HepG2 (cell line): ENCODE data around the gene LMOD1. TPM values are rescaled to one million over a fixed set of nuclear protein-coding genes. Genes with fewer than 3 reads are reported as not detected.
A peak's percentile ranks its signal among the peaks of the same experiment; 100 is the strongest.

Experiments used
- AGO2 ChIP-seq: fragments of 200-400 bp; formaldehyde crosslinking; optimal IDR thresholded peaks from 2 replicates; pipeline ENCODE3; 2017; ENCODE audit warnings: mild to moderate bottlenecking, low read depth, low read length, moderate library complexity
- AHDC1 ChIP-seq: sonication (generic); formaldehyde crosslinking; IDR thresholded peaks from 2 replicates; pipeline ENCODE4 v1.5.1; 2020; ENCODE audit warnings: mild to moderate bottlenecking, missing genetic modification reagents, borderline replicate concordance
- CBFB ChIP-seq: sonication (generic); formaldehyde crosslinking; IDR thresholded peaks from 2 replicates; pipeline ENCODE4 v1.4.0; 2020; ENCODE audit warnings: missing genetic modification reagents
- CHD4 ChIP-seq: fragments of 200-600 bp; sonication (generic); IDR thresholded peaks from 2 replicates; pipeline ENCODE4 v1.7.0; 2017; ENCODE audit warnings: mild to moderate bottlenecking, low read length, borderline replicate concordance
- ESRRA ChIP-seq: sonication (generic); formaldehyde crosslinking; IDR thresholded peaks from 2 replicates; pipeline ENCODE4 v1.5.1; 2020; ENCODE audit warnings: mild to moderate bottlenecking, low read depth, missing genetic modification reagents
- GATA4 ChIP-seq: sonication (generic); IDR thresholded peaks from 2 replicates; pipeline ENCODE4 v1.6.1; 2016; ENCODE audit warnings: antibody characterized with exemption, low read depth, borderline replicate concordance
- LCORL ChIP-seq, 2 experiments: fragments of 450-650 bp in 1 of 2; sonication (generic) in 1 of 2; formaldehyde crosslinking in 1 of 2; IDR thresholded peaks; 2 replicates each; pipeline versions ENCODE4 v1.5.0 to v1.6.1; 2017 to 2020; ENCODE audit warnings: antibody characterized with exemption in 1 of 2, missing genetic modification reagents in 1 of 2
- NONO ChIP-seq, 2 experiments: fragments of 450-650 bp in 1 of 2; sonication (generic) in 1 of 2; formaldehyde crosslinking in 1 of 2; IDR thresholded peaks in 1 of 2; conservative IDR thresholded peaks in 1 of 2; 2 replicates each; pipeline versions ENCODE4 v1.6.1 to v1.8.0; 2017 to 2022; ENCODE audit warnings: mild to moderate bottlenecking in 1 of 2, missing genetic modification reagents in 1 of 2, moderate library complexity in 1 of 2
- NR2F6 ChIP-seq, 2 experiments: IDR thresholded peaks; 2 replicates each; pipeline ENCODE4 v1.6.1; 2016; ENCODE audit warnings: antibody characterized with exemption in 1 of 2, mild to moderate bottlenecking in 1 of 2
- SAP130 ChIP-seq: IDR thresholded peaks from 2 replicates; pipeline ENCODE4 v1.6.1; 2016; ENCODE audit warnings: low read depth
- TAF15 ChIP-seq: fragments of 200-400 bp; formaldehyde crosslinking; IDR thresholded peaks from one replicate; pipeline ENCODE4 v1.6.1; 2018; ENCODE audit warnings: mild to moderate bottlenecking, low read depth, low read length; ENCODE audit not compliant: poor library complexity, severe bottlenecking
- TCF7L2 ChIP-seq: IDR thresholded peaks from 2 replicates; pipeline ENCODE4 v1.6.1; 2011; ENCODE audit warnings: mild to moderate bottlenecking, low read depth, low read length, moderate library complexity
- U2AF2 ChIP-seq: fragments of 200-400 bp; formaldehyde crosslinking; IDR thresholded peaks from 2 replicates; pipeline ENCODE4 v1.6.1; 2017; ENCODE audit warnings: low read depth, mild to moderate bottlenecking, low read length
- ZBTB33 ChIP-seq: sonication (generic); formaldehyde crosslinking; IDR thresholded peaks from 2 replicates; pipeline ENCODE4 v1.4.0; 2020; ENCODE audit warnings: missing genetic modification reagents
- ZFP82 ChIP-seq: sonication (generic); formaldehyde crosslinking; IDR thresholded peaks from 2 replicates; pipeline ENCODE4 v1.5.1; 2020; ENCODE audit warnings: mild to moderate bottlenecking, missing genetic modification reagents, borderline replicate concordance
- ZNF430 ChIP-seq: sonication (generic); formaldehyde crosslinking; IDR thresholded peaks from 2 replicates; pipeline ENCODE4 v1.9.0; 2021; ENCODE audit warnings: mild to moderate bottlenecking, missing genetic modification reagents
- ZNF7 ChIP-seq: IDR thresholded peaks from 2 replicates; pipeline ENCODE4 v1.6.1; 2016; ENCODE audit warnings: missing biosample characterization, missing genetic modification reagents
- ZNF724P ChIP-seq: sonication (generic); formaldehyde crosslinking; IDR thresholded peaks from 2 replicates; pipeline ENCODE4 v1.8.0; 2022; ENCODE audit warnings: missing genetic modification reagents, borderline replicate concordance
- ZNF772 ChIP-seq: sonication (generic); formaldehyde crosslinking; IDR thresholded peaks from 2 replicates; pipeline ENCODE4 v1.5.0; 2020; ENCODE audit warnings: mild to moderate bottlenecking, missing genetic modification reagents
- polyA plus RNA-seq, 8 experiments: library from polyadenylated mRNA; depleted of rRNA in 3 of 8; stranded (reverse) in 7 of 8; unstranded in 1 of 8; fragments of >200 nt; fragmentation: Illumina TruSeq in 4 of 8; extraction: Trizol in 4 of 8; gene quantifications; 2 replicates each; pipeline versions ENCODE4 v1.2.1 to v1.2.3, GENCODE V29; 2011 to 2016; ENCODE audit warnings: low read depth in 4 of 8, missing spikeins in 1 of 8, mixed read lengths in 1 of 8; ENCODE audit not compliant: insufficient read depth in 1 of 8
- total RNA-seq, 5 experiments: library from RNA; depleted of rRNA; stranded (reverse); fragments of >200 nt; fragmentation: Illumina TruSeq; extraction: Trizol; gene quantifications; 2 replicates each; pipeline ENCODE4 v1.2.3, GENCODE V29; 2016; ENCODE audit warnings: low read depth in 1 of 5
- TF ChIP-seq, protein P1 (sequence below): sonication (generic); formaldehyde crosslinking; IDR thresholded peaks from 2 replicates; pipeline ENCODE4 v1.4.0; 2020; ENCODE audit warnings: mild to moderate bottlenecking, missing genetic modification reagents

The LMOD1 gene
- total and polyA plus RNA-seq, 2 of the 13 experiments (the other 11 are each of a cell fraction or from before 2014, with no cell fraction given) = not detected

DNA sequence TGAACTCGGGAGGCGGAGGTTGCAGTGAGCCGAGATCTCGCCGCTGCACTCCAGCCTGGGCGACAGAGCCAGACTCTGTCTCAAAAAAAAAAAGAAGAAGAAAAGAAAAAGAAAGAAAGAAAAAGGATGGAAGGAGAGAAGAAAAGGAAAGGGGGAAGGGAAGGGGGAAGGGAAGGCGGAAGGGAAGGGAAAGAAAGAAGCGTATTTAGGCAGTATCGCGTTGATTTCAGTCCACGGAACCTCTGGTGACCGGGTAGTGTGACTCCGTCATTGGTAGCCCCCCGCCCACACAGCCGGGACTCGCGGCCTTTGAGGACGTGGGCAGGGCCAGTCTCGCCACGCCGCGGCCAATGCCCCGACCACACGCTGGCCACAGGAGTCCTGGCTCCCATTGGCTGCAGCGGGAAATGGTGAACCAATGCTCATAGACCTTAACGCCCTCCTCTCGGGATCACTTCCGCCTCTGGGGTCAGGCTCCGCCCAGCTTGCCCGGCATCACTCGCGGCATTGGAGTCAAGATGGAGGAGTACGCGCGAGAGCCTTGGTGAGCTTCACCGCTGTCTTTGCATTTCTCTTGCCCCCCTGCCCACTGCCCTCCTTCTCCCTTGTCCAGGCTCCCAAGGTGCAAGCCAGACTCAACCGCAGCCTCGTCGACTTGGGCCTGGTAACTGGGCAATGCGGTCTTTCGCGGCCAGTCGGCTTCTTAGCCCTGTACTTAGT lies 8.8 kb upstream of the LMOD1 start, which contains the start of gene TIMM17A (continued):
- TF ChIP-seq ESRRA (CRISPR knock-in tag) (peak; percentile 74; the same call in 1 of the 2 replicates), ZNF430 (CRISPR knock-in tag) (0 out of 2 replicates have a peak, but pooled peaks have one; percentile 63), ZBTB33 (CRISPR knock-in tag) (no peak), NR2F6 (IDR thresholded peaks at IDR 0.05) (no peak; the same call in 1 of the 2 replicates), NR2F6 (CRISPR knock-in tag; IDR thresholded peaks at IDR 0.05) (peak; percentile 71), CHD4 (peak; percentile 74; the same call in 1 of the 2 replicates), ZFP82 (CRISPR knock-in tag) (no peak), TAF15 (peak; percentile 60), SAP130 (CRISPR knock-in tag) (peak; percentile 93), ZNF724P (CRISPR knock-in tag) (peak; percentile 74; the same call in 1 of the 2 replicates), NONO (IDR thresholded peaks at IDR 0.05) (no peak), NONO (CRISPR knock-in tag; conservative IDR thresholded peaks at IDR 0.05) (peak; percentile 14; the same call in 1 of the 2 replicates), GATA4 (peak; percentile 73; the same call in 1 of the 2 replicates), ZNF7 (no peak), ZNF772 (CRISPR knock-in tag) (peak; percentile 61; the same call in 1 of the 2 replicates), TCF7L2 (no peak), AGO2 (peak; percentile 52), U2AF2 (0 out of 2 replicates have a peak, but pooled peaks have one; percentile 25), LCORL (IDR thresholded peaks at IDR 0.05) (no peak), LCORL (CRISPR knock-in tag; IDR thresholded peaks at IDR 0.05) (peak; percentile 72), CBFB (CRISPR knock-in tag) (peak; percentile 41; the same call in 1 of the 2 replicates), AHDC1 (no peak)
- TF ChIP-seq, protein P1, sequence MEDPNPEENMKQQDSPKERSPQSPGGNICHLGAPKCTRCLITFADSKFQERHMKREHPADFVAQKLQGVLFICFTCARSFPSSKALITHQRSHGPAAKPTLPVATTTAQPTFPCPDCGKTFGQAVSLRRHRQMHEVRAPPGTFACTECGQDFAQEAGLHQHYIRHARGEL = peak; percentile 15; the same call in 1 of the 2 replicates
